Fibroblast of lung (primary cell): ENCODE data around the gene GPR137. TPM values are rescaled to one million over a fixed set of nuclear protein-coding genes. Genes with fewer than 3 reads are reported as not detected.

Source experiments
- DNase-seq, 2 donors: peaks; one replicate each; pipeline versions ENCODE4 v3.0.0 to v3.0.0-alpha.2; 2010; ENCODE audit warnings: low read depth in 2 of 2
- H2AFZ ChIP-seq: 2 replicates; pipeline ENCODE4 v1.5.1; 2012; ENCODE audit warnings: low read length, control low read depth, inconsistent platforms
- H3K27ac ChIP-seq: 2 replicates; pipeline ENCODE4 v1.5.1; 2011; ENCODE audit warnings: low read length, control low read depth; ENCODE audit not compliant: insufficient read depth
- H3K27me3 ChIP-seq: 2 replicates; pipeline ENCODE4 v1.5.1; 2011; ENCODE audit warnings: mild to moderate bottlenecking, low read length; ENCODE audit not compliant: control insufficient read depth, insufficient read depth
- H3K36me3 ChIP-seq: 2 replicates; pipeline ENCODE4 v1.5.1; 2011; ENCODE audit warnings: low read length; ENCODE audit not compliant: control insufficient read depth, insufficient read depth
- H3K4me1 ChIP-seq: 2 replicates; pipeline ENCODE4 v1.5.1; 2011; ENCODE audit warnings: low read length; ENCODE audit not compliant: control insufficient read depth, insufficient read depth; ENCODE audit errors: extremely low read depth
- H3K4me2 ChIP-seq: 2 replicates; pipeline ENCODE4 v1.5.1; 2011; ENCODE audit warnings: low read length, control low read depth; ENCODE audit not compliant: insufficient read depth; ENCODE audit errors: extremely low read depth
- H3K4me3 ChIP-seq, 4 experiments: fragments of 200-600 bp in 1 of 4; sonication (generic) in 1 of 4; replicated peaks in 1 of 4; 2 replicates each; pipeline ENCODE4 v1.5.1; 2011 to 2016; ENCODE audit warnings: low read length in 4 of 4, low read depth in 3 of 4, mild to moderate bottlenecking in 3 of 4, control low read depth in 2 of 4, inconsistent platforms in 1 of 4, mixed read lengths in 1 of 4; ENCODE audit not compliant: insufficient read depth in 1 of 4; ENCODE audit errors: control extremely low read depth in 1 of 4
- H3K79me2 ChIP-seq: 2 replicates; pipeline ENCODE4 v1.5.1; 2012; ENCODE audit warnings: mild to moderate bottlenecking, low read length, inconsistent platforms; ENCODE audit not compliant: control insufficient read depth, insufficient read depth
- H3K9ac ChIP-seq: 2 replicates; pipeline ENCODE4 v1.5.1; 2011; ENCODE audit warnings: mild to moderate bottlenecking, low read length, control low read depth; ENCODE audit not compliant: insufficient read depth
- H3K9me3 ChIP-seq: 2 replicates; pipeline ENCODE4 v1.5.1; 2012; ENCODE audit warnings: low read depth, low read length; ENCODE audit not compliant: control insufficient read depth, insufficient read depth
- H4K20me1 ChIP-seq: 2 replicates; pipeline ENCODE4 v1.5.1; 2011; ENCODE audit warnings: low read length; ENCODE audit not compliant: control insufficient read depth, insufficient read depth; ENCODE audit errors: extremely low read depth
- EZH2 ChIP-seq: IDR thresholded peaks from 2 replicates; pipeline ENCODE4 v1.5.1; 2012; ENCODE audit warnings: low read length, control low read depth, mild to moderate bottlenecking; ENCODE audit errors: missing control alignments
- polyA plus RNA-seq, 2 donors: library from polyadenylated mRNA; depleted of rRNA in 1 of 2; stranded (reverse) in 1 of 2; unstranded in 1 of 2; fragments of >200 nt; gene quantifications; 2 replicates each; pipeline ENCODE4 v1.2.1, GENCODE V29; 2011 to 2012; ENCODE audit warnings: missing spikeins in 1 of 2
- total RNA-seq: library from RNA; depleted of rRNA; stranded (reverse); fragments of >200 nt; gene quantifications from 2 replicates; pipeline ENCODE4 v1.2.1, GENCODE V29; 2014
- TF ChIP-seq, protein P1 (sequence below), 2 donors: IDR thresholded peaks in 1 of 2; conservative IDR thresholded peaks in 1 of 2; 1 replicate in 1 of 2; 2 replicates in 1 of 2; pipeline ENCODE4 v1.5.1; 2011 to 2012; ENCODE audit warnings: low read length in 2 of 2, control low read depth in 1 of 2, inconsistent platforms in 1 of 2, low read depth in 1 of 2, mild to moderate bottlenecking in 1 of 2

GPR137 gene
- total and polyA plus RNA-seq, 2 donors (not counting 1 experiment from before 2014, with no cell fraction given) = 10.7 to 10.9 TPM

DNA sequence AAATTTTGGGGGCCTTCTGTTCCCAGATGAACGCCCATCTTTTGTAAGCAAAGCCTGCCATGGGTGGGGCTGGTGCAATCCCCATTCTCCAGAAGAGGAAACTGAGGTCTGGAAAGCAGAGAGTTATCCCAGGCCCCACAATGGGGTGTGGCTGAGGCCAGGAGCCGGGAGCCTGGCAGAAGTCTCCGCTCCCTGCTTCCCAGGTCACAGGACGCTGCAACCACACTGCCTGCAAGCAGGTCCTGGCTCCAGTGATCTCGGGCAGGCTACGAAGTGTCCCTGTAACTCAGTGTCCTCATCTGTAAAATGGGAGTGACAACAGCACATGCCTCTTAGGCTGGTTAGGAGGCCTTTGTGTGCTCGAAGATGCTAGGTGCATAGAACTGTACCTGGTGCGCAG lies 32.6 kb upstream of the GPR137 start:
- Histone ChIP-seq H3K36me3 (peaks cover 14% of the 10 kb centered on the region), H4K20me1 (no peaks in the 10 kb centered on the region), H3K4me3 (peak overlapping the region; percentile 7 to 98 (median 54)), H3K4me2 (peak overlapping the region; percentile 68), H3K27me3 (no peaks in the 10 kb centered on the region), H3K9ac (no peak overlapping the region), H3K4me1 (peaks cover 5% of the 10 kb centered on the region), H2AFZ (no peak overlapping the region), H3K27ac (no peak overlapping the region), H3K79me2 (peaks cover 24% of the 10 kb centered on the region), H3K9me3 (no peaks in the 10 kb centered on the region)
- DNase-seq = no peak
- no peak for TF ChIP-seq EZH2
- TF ChIP-seq, protein P1, sequence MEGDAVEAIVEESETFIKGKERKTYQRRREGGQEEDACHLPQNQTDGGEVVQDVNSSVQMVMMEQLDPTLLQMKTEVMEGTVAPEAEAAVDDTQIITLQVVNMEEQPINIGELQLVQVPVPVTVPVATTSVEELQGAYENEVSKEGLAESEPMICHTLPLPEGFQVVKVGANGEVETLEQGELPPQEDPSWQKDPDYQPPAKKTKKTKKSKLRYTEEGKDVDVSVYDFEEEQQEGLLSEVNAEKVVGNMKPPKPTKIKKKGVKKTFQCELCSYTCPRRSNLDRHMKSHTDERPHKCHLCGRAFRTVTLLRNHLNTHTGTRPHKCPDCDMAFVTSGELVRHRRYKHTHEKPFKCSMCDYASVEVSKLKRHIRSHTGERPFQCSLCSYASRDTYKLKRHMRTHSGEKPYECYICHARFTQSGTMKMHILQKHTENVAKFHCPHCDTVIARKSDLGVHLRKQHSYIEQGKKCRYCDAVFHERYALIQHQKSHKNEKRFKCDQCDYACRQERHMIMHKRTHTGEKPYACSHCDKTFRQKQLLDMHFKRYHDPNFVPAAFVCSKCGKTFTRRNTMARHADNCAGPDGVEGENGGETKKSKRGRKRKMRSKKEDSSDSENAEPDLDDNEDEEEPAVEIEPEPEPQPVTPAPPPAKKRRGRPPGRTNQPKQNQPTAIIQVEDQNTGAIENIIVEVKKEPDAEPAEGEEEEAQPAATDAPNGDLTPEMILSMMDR (conservative IDR thresholded peaks at IDR 0.05 in 1 of 2, IDR thresholded peaks at IDR 0.05 in 1 of 2; ENCODE audit: low read depth in 1 of 2, low read length in 2 of 2) = no peak

DNA sequence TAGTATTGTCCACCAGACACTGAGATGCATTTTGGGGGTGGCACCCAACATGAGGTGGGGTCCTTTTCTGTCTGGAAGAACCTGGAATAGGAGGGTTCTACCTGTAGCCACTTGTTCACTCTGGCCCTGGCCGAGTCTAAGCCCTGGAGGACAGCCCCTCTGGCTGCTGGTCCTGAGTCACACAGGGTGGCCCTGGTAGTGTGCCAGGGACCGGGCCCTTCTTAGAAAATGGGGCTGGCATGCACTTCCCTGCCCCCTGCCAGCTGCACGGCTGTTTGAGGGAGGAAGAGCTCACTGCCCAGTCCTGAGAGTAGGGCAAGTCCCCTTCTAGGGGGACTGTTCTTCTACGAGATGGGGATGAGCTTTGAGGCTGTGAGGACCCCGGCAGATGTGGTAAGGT lies 32.2 kb upstream of the GPR137 start:
- no peaks in the 10 kb centered on the region for H3K27me3 ChIP-seq
- peaks cover 17% of the 10 kb centered on the region for H3K36me3 ChIP-seq
- no peak overlapping the region for H3K27ac ChIP-seq
- H4K20me1 ChIP-seq = no peaks in the 10 kb centered on the region
- no peak overlapping the region for H2AFZ ChIP-seq
- TF ChIP-seq EZH2 = no peak
- TF ChIP-seq, protein P1 (conservative IDR thresholded peaks at IDR 0.05 in 1 of 2, IDR thresholded peaks at IDR 0.05 in 1 of 2; ENCODE audit: low read depth in 1 of 2, low read length in 2 of 2) = no peak
- H3K4me2 ChIP-seq = no peak overlapping the region
- no peak for DNase-seq
- H3K79me2 ChIP-seq = peaks cover 24% of the 10 kb centered on the region
- no peak overlapping the region for H3K9ac ChIP-seq
- peak overlapping the region in 1 of 4 experiments; percentile 87 for H3K4me3 ChIP-seq
- H3K4me1 ChIP-seq = peaks cover 5% of the 10 kb centered on the region
- no peaks in the 10 kb centered on the region for H3K9me3 ChIP-seq

DNA sequence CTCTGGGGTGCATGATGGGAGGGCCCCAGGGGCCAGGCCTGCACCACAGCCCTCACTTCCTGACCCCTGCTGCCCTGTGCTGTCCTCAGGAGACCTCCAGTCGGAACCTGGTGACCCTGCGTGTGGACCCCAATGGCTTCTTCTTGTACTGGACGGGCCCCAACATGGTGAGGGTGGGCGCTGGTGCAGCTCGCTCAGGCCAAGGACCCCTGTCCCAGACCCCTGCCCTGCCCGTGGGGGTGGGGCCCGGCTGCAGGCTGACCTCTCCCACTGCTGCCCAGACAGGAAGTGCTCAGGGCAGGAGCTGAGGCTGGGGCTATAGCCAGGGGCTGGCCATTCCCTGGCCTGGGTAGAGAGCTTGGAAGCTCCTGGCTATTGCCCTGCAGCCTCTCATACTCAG lies 31.3 kb upstream of the GPR137 start:
- Histone ChIP-seq H3K4me2 (no peak overlapping the region), H3K9me3 (no peaks in the 10 kb centered on the region), H4K20me1 (no peaks in the 10 kb centered on the region), H3K9ac (no peak overlapping the region), H3K79me2 (peaks cover 24% of the 10 kb centered on the region), H3K27ac (no peak overlapping the region), H3K4me3 (no peak overlapping the region), H3K4me1 (peaks cover 5% of the 10 kb centered on the region), H3K36me3 (peaks cover 24% of the 10 kb centered on the region), H2AFZ (no peak overlapping the region), H3K27me3 (no peaks in the 10 kb centered on the region)
- no peak for DNase-seq
- TF ChIP-seq EZH2 = no peak
- TF ChIP-seq, protein P1 (conservative IDR thresholded peaks at IDR 0.05 in 1 of 2, IDR thresholded peaks at IDR 0.05 in 1 of 2; ENCODE audit: low read depth in 1 of 2, low read length in 2 of 2) = no peak
